Measurements from ENCODE around the gene DHX35. TPM values are rescaled to one million over a fixed set of nuclear protein-coding genes. Genes with fewer than 3 reads are reported as not detected.
"Not testable (repeated sequence)": the region's sequence is repeated elsewhere in the genome, so short reads cannot be mapped to it uniquely, and the experiment has no call there.

Gene DHX35
- polyA plus RNA-seq, 6 donors from 2014 or later, result 2.2 to 7.4 (median 4.7) TPM

- no peaks in the 10 kb centered on the region for H3K4me1 Mint-ChIP-seq
- H3K27ac Mint-ChIP-seq, result peak overlapping the region in 1 of 6 donors; percentile 8
- ATAC-seq (ENCODE audit: low read depth in 2 of 2), result no peak
- H3K36me3 Mint-ChIP-seq, result peaks cover 29 to 32% of the 10 kb centered on the region in 2 donors
- no peak for DNase-seq
- no peak overlapping the region for H3K4me3 Mint-ChIP-seq
- no peaks in the 10 kb centered on the region for H3K27me3 Mint-ChIP-seq
- H3K9me3 Mint-ChIP-seq, result no peaks in the 10 kb centered on the region
Observed at GRCh38 chr20:38995536-38996044, 33.4 kb downstream of the DHX35 start.

GRCh38 chr20:38996866-38997265 lies 34.7 kb downstream of the DHX35 start:
- H3K4me1 Mint-ChIP-seq; ATAC-seq (ENCODE audit: low read depth in 2 of 2); H3K4me3 Mint-ChIP-seq; H3K27ac Mint-ChIP-seq; DNase-seq; H3K27me3 Mint-ChIP-seq; H3K9me3 Mint-ChIP-seq: not testable (repeated sequence)
- H3K36me3 Mint-ChIP-seq, result peaks cover 29 to 30% of the 10 kb centered on the region in 2 donors

- DNase-seq (no peak), ATAC-seq (ENCODE audit: low read depth in 2 of 2) (peak in 1 of 2 donors; percentile 32)
- H3K9me3 Mint-ChIP-seq, result no peaks in the 10 kb centered on the region
- peaks cover 32 to 33% of the 10 kb centered on the region in 2 donors for H3K36me3 Mint-ChIP-seq
- no peaks in the 10 kb centered on the region for H3K27me3 Mint-ChIP-seq
- no peak overlapping the region for H3K4me3 Mint-ChIP-seq
- no peaks in the 10 kb centered on the region for H3K4me1 Mint-ChIP-seq
- no peak overlapping the region for H3K27ac Mint-ChIP-seq
Observed at GRCh38 chr20:38997622-38998021, 35.5 kb downstream of the DHX35 start.

- no peaks in the 10 kb centered on the region for H3K27me3 Mint-ChIP-seq
- H3K4me1 Mint-ChIP-seq, result no peaks in the 10 kb centered on the region
- no peak overlapping the region for H3K27ac Mint-ChIP-seq
- H3K4me3 Mint-ChIP-seq, result no peak overlapping the region
- ATAC-seq (ENCODE audit: low read depth in 2 of 2) (no peak), DNase-seq (no peak)
- H3K36me3 Mint-ChIP-seq, result peaks cover 36 to 37% of the 10 kb centered on the region in 2 donors
- no peaks in the 10 kb centered on the region for H3K9me3 Mint-ChIP-seq
Observed at GRCh38 chr20:38999217-38999616, 37.1 kb downstream of the DHX35 start.

- Mint-ChIP-seq H3K9me3 (no peaks in the 10 kb centered on the region), H3K4me3 (no peak overlapping the region), H3K27ac (no peak overlapping the region), H3K27me3 (no peaks in the 10 kb centered on the region), H3K4me1 (no peaks in the 10 kb centered on the region), H3K36me3 (peaks cover 29 to 37% of the 10 kb centered on the region in 2 donors)
- no peak for ATAC-seq (ENCODE audit: low read depth in 2 of 2)
- no peak for DNase-seq
Observed at GRCh38 chr20:38999965-39000910, 38.1 kb downstream of the DHX35 start.

- H3K4me3 Mint-ChIP-seq, result no peak overlapping the region
- no peaks in the 10 kb centered on the region for H3K27me3 Mint-ChIP-seq
- peaks cover 39 to 41% of the 10 kb centered on the region in 2 donors for H3K36me3 Mint-ChIP-seq
- no peaks in the 10 kb centered on the region for H3K9me3 Mint-ChIP-seq
- H3K27ac Mint-ChIP-seq, result peak overlapping the region in 1 of 6 donors; percentile 47
- no peak for DNase-seq
- no peak for ATAC-seq (ENCODE audit: low read depth in 2 of 2)
- peaks cover 0 to 3% (median 0%) of the 10 kb centered on the region in 3 donors for H3K4me1 Mint-ChIP-seq
Observed at GRCh38 chr20:39004508-39004907, 42.4 kb downstream of the DHX35 start.

- H3K27ac Mint-ChIP-seq, result peak overlapping the region in 2 of 6 donors; percentile 40 to 59
- H3K27me3 Mint-ChIP-seq, result no peaks in the 10 kb centered on the region
- peaks cover 39 to 42% of the 10 kb centered on the region in 2 donors for H3K36me3 Mint-ChIP-seq
- H3K9me3 Mint-ChIP-seq, result no peaks in the 10 kb centered on the region
- H3K4me1 Mint-ChIP-seq, result peaks cover 0 to 5% (median 0%) of the 10 kb centered on the region in 3 donors
- DNase-seq (no peak), ATAC-seq (ENCODE audit: low read depth in 2 of 2) (no peak)
- H3K4me3 Mint-ChIP-seq, result peak overlapping the region in 1 of 8 donors; percentile 17
Observed at GRCh38 chr20:39009348-39009747, 47.2 kb downstream of the DHX35 start.

- peaks cover 51 to 54% of the 10 kb centered on the region in 2 donors for H3K36me3 Mint-ChIP-seq
- DNase-seq (no peak), ATAC-seq (ENCODE audit: low read depth in 2 of 2) (no peak)
- H3K4me1 Mint-ChIP-seq, result peaks cover 0 to 5% (median 0%) of the 10 kb centered on the region in 3 donors
- H3K27ac Mint-ChIP-seq, result no peak overlapping the region
- no peak overlapping the region for H3K4me3 Mint-ChIP-seq
- H3K27me3 Mint-ChIP-seq, result no peaks in the 10 kb centered on the region
- H3K9me3 Mint-ChIP-seq, result no peaks in the 10 kb centered on the region
Observed at GRCh38 chr20:39010496-39010895, 48.4 kb downstream of the DHX35 start.

- no peaks in the 10 kb centered on the region for H3K27me3 Mint-ChIP-seq
- no peak overlapping the region for H3K27ac Mint-ChIP-seq
- H3K36me3 Mint-ChIP-seq, result peaks cover 47 to 61% of the 10 kb centered on the region in 2 donors
- peaks cover 0 to 2% (median 0%) of the 10 kb centered on the region in 7 donors for H3K9me3 Mint-ChIP-seq
- DNase-seq (no peak), ATAC-seq (ENCODE audit: low read depth in 2 of 2) (no peak)
- no peak overlapping the region for H3K4me3 Mint-ChIP-seq
- peaks cover 0 to 5% (median 0%) of the 10 kb centered on the region in 3 donors for H3K4me1 Mint-ChIP-seq
Observed at GRCh38 chr20:39013662-39014109, 51.5 kb downstream of the DHX35 start.

- Mint-ChIP-seq H3K4me1 (no peaks in the 10 kb centered on the region), H3K36me3 (peaks cover 32 to 41% of the 10 kb centered on the region in 2 donors), H3K27ac (no peak overlapping the region), H3K4me3 (no peak overlapping the region), H3K9me3 (peaks cover 0 to 2% (median 0%) of the 10 kb centered on the region in 7 donors), H3K27me3 (no peaks in the 10 kb centered on the region)
- ATAC-seq (ENCODE audit: low read depth in 2 of 2) (no peak), DNase-seq (no peak)
Observed at GRCh38 chr20:39016041-39016440, 53.9 kb downstream of the DHX35 start.

GRCh38 chr20:39016506-39016905 lies 54.4 kb downstream of the DHX35 start:
- Mint-ChIP-seq H3K27me3 (no peaks in the 10 kb centered on the region), H3K4me3 (no peak overlapping the region), H3K9me3 (peaks cover 0 to 2% (median 0%) of the 10 kb centered on the region in 7 donors), H3K27ac (no peak overlapping the region), H3K4me1 (no peaks in the 10 kb centered on the region), H3K36me3 (peaks cover 32 to 41% of the 10 kb centered on the region in 2 donors)
- DNase-seq, result no peak
- ATAC-seq (ENCODE audit: low read depth in 2 of 2), result no peak

- Mint-ChIP-seq H3K4me1 (no peaks in the 10 kb centered on the region), H3K27me3 (no peaks in the 10 kb centered on the region), H3K9me3 (peaks cover 0 to 2% (median 0%) of the 10 kb centered on the region in 7 donors), H3K36me3 (peaks cover 28 to 40% of the 10 kb centered on the region in 2 donors), H3K4me3 (no peak overlapping the region), H3K27ac (peak overlapping the region in 1 of 6 donors; percentile 6)
- no peak for ATAC-seq (ENCODE audit: low read depth in 2 of 2)
- DNase-seq, result no peak
Observed at GRCh38 chr20:39019027-39019426, 56.9 kb downstream of the DHX35 start.

GRCh38 chr20:39019805-39020325 lies 57.7 kb downstream of the DHX35 start:
- no peak for ATAC-seq (ENCODE audit: low read depth in 2 of 2)
- peaks cover 30 to 31% of the 10 kb centered on the region in 2 donors for H3K36me3 Mint-ChIP-seq
- no peak overlapping the region for H3K4me3 Mint-ChIP-seq
- peak overlapping the region in 2 of 6 donors; percentile 0 to 12 for H3K27ac Mint-ChIP-seq
- no peaks in the 10 kb centered on the region for H3K4me1 Mint-ChIP-seq
- H3K27me3 Mint-ChIP-seq, result no peaks in the 10 kb centered on the region
- no peak for DNase-seq
- H3K9me3 Mint-ChIP-seq, result peaks cover 0 to 2% (median 0%) of the 10 kb centered on the region in 7 donors
